GM12801 (cell line): ENCODE measurements around the gene CDK2AP2.

Experiments
- CTCF ChIP-seq: IDR thresholded peaks from one replicate; pipeline ENCODE4 v1.5.1; 2011; ENCODE audit warnings: control low read depth; ENCODE audit not compliant: insufficient read length; ENCODE audit errors: extremely low read depth

The CDK2AP2 gene

GRCh38 chr11:67507864-67508485 is at the start of gene CDK2AP2:
CDK2AP2 (minus strand) TSS chr11:67508162; CDS start chr11:67508082, 80 bp downstream.
- TF ChIP-seq CTCF, result no peak

- TF ChIP-seq CTCF, result no peak
Observed at GRCh38 chr11:67556244-67556643, 48.3 kb upstream of the CDK2AP2 start.

- TF ChIP-seq CTCF, result no peak
Observed at GRCh38 chr11:67551127-67551526, 43.2 kb upstream of the CDK2AP2 start.

- TF ChIP-seq CTCF, result no peak
Observed at GRCh38 chr11:67548555-67549110, 40.7 kb upstream of the CDK2AP2 start.

GRCh38 chr11:67545280-67545679 is 37.3 kb upstream of the CDK2AP2 start:
- TF ChIP-seq CTCF, result no peak

- no peak for TF ChIP-seq CTCF
Observed at GRCh38 chr11:67544616-67545242, 36.8 kb upstream of the CDK2AP2 start.

- no peak for TF ChIP-seq CTCF
Observed at GRCh38 chr11:67543585-67543984, 35.6 kb upstream of the CDK2AP2 start.
